OCI-LY7 (cell line): ENCODE results near the gene DDN.

ENCODE experiments used
- EZH2phosphoT487 ChIP-seq: fragments of 200-600 bp; sonication (generic); IDR thresholded peaks from 2 replicates; pipeline ENCODE4 v1.6.1; 2018; ENCODE audit warnings: low read depth, borderline replicate concordance, mild to moderate bottlenecking, mixed run types, antibody characterized with exemption, low read length, moderate library complexity, mixed read lengths
- TF ChIP-seq, protein P1 (sequence below): fragments of 200-600 bp; sonication (generic); conservative IDR thresholded peaks from 2 replicates; pipeline ENCODE4 v1.5.1; 2014; ENCODE audit warnings: mild to moderate bottlenecking, antibody characterized with exemption, low read length, moderate library complexity, mixed read lengths

DNA sequence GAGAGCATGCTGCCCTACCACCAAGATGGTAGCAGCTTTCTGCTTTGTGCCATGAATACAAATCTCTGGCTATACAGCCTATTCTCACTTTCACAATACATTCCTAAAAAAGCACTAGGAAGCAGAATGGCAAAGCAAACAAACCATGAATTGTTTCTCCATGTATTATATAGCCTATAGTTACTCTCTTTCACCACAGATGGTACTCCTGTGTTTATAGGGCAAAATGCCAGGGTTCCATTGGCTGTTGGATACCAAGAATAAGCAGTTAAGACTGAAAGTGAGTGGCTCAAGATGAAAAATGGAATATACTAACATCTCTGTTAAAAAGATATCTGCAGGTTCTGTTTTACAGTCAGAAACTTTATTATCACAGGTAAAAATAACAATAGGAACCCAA is 53.0 kb downstream of the DDN start:
- TF ChIP-seq, protein P1, sequence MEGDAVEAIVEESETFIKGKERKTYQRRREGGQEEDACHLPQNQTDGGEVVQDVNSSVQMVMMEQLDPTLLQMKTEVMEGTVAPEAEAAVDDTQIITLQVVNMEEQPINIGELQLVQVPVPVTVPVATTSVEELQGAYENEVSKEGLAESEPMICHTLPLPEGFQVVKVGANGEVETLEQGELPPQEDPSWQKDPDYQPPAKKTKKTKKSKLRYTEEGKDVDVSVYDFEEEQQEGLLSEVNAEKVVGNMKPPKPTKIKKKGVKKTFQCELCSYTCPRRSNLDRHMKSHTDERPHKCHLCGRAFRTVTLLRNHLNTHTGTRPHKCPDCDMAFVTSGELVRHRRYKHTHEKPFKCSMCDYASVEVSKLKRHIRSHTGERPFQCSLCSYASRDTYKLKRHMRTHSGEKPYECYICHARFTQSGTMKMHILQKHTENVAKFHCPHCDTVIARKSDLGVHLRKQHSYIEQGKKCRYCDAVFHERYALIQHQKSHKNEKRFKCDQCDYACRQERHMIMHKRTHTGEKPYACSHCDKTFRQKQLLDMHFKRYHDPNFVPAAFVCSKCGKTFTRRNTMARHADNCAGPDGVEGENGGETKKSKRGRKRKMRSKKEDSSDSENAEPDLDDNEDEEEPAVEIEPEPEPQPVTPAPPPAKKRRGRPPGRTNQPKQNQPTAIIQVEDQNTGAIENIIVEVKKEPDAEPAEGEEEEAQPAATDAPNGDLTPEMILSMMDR, result no peak
- TF ChIP-seq EZH2phosphoT487, result no peak
